GM10847 (cell line): ENCODE data around the gene TIMM8A.

Source experiments
- POLR2A ChIP-seq: IDR thresholded peaks from 2 replicates; pipeline ENCODE4 v1.6.1; 2011; ENCODE audit not compliant: insufficient read length; ENCODE audit errors: extremely low read depth

Gene TIMM8A

DNA sequence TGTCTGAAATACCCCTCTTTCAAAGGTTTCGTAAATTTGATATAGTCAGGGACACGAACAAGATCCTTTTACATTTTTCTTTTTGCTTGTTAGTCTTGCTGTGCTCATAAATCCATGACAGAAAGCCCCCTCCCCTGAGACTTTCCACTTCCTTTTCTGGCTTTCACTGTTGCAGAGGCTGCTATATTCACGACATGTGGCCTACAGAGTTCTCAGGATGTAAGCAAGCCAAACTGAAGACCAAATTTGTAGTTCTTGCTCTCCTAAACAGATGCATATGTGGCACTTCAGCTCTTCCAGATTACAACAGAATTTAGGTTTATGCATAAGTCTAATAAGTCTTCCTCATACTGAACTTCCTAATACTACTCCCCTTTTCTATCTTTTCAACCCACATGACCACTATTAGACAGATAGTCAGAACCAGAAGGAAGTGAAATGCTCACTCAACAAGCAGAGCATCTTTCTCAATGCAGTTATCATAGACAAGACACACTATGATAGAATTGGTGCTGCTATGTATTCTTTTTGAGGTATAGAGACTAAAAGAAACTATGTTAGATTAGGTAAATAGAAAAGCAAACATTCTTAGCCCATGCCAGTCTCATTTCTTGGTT lies 22.5 kb upstream of the TIMM8A start:
- no peak for TF ChIP-seq POLR2A

- no peak for TF ChIP-seq POLR2A
Observed at GRCh38 chrX:101369687-101370086, 21.1 kb upstream of the TIMM8A start.

GRCh38 chrX:101368800-101369199 lies 20.3 kb upstream of the TIMM8A start:
- TF ChIP-seq POLR2A: no peak

GRCh38 chrX:101365301-101365795 lies 16.8 kb upstream of the TIMM8A start:
- no peak for TF ChIP-seq POLR2A

DNA sequence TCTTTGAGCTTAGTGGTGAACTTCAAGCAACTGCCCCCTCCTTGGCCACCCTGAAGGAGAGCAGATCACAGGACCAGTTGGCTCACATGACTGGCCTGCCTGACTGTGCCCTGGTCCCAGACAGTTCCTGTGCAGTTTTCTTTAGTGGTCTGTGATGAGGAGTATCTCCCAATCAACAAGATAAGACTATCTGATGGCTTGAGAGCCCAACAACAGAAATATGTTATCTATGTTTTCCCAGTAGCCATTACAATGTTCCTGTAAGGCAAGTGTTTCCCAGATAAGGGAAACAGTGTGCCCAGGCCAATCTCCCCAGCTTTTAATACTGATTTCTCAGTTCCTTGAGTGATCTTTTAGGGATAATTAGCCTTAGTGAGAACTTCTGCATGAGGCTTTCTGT lies 14.2 kb upstream of the TIMM8A start:
- TF ChIP-seq POLR2A: no peak

DNA sequence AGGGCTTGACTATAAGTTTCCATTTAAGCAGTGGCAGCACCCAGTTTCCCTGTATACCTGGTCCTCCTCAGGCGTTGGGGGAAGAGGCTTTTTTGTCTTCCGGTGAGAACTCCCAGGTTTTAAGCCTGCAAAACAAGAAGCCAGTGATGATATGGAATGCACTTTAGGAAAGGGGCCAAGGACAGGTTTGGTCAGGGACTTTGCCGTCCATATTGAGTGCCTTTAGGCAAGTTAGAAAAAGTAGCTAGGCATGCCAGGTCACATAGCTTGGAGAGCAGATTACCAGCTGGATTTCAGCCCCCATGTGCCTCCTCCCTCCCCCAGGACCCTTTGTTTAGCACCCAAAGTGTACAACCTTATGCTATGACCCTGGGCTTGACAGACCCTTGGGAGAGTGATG lies 13.6 kb upstream of the TIMM8A start:
- no peak for TF ChIP-seq POLR2A

DNA sequence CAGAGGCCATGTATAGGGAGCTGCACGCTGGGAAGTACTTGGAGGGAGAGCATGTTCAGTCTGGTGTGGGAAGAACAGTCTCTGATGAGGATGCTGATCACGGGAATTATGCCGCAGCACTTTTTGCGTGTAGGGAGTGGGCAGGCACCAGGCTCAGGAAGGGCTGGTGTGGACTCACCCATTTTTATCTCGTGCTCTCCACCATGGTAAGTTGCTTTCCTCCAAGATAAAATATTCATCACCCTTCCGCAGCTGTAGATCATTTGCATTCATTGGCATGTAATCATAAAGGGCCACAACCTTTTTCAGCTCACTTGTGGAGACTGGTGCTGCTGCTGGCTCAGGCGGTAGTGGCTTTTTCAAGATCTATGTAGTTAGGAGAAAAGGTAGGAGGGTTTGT lies 11.8 kb upstream of the TIMM8A start:
- no peak for TF ChIP-seq POLR2A

DNA sequence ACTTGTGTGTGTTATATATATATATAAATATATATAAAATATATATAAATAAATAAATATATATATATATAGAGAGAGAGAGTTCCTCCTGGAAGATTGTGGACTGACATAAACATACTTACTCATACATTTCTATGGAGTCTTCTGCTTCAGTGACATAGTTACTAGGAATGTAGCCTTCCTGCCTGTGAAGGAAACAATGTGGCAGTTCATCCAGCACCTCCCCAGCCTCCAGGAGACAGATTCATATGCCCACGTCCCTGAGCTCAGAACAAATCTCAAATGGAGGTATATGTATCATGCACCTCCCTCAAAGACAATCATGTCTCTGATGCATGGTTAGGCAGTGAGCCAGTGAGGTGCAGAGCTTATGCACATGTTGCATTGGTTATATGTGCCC lies 11.4 kb upstream of the TIMM8A start:
- no peak for TF ChIP-seq POLR2A

GRCh38 chrX:101357166-101357795 lies 8.7 kb upstream of the TIMM8A start:
- no peak for TF ChIP-seq POLR2A

GRCh38 chrX:101349193-101349562 lies 636 bp upstream of the TIMM8A start:
- no peak for TF ChIP-seq POLR2A

DNA sequence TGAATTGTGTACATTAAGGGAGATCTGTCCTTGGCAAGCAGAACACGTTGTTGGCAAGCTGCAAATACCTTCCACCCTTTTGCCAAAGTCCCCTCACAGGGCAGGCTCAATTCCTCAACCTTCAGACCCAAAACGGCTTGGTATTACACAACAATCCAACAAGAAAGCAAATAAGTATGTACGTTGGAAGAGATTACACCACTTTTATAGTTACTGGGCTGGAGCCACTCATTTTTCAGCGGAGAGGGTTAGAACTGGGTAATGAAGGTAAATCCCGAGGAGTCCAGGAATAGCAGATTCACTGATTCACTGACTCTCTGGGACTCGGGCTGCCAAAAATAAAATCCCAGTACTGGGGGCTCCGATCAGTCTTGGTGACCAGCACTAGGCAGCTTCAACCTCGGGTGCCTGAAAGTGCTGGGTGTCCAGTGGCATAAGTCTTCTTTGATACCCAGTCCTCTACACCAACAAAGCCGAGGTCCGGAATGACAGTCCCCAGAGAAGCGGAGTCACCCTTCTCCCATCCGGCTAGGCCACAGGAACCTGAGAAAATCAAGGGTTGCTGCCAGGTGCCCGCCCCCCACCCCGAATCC lies 587 bp downstream of the TIMM8A start:
- no peak for TF ChIP-seq POLR2A

GRCh38 chrX:101337776-101338271 lies 10.7 kb downstream of the TIMM8A start:
- TF ChIP-seq POLR2A: no peak

DNA sequence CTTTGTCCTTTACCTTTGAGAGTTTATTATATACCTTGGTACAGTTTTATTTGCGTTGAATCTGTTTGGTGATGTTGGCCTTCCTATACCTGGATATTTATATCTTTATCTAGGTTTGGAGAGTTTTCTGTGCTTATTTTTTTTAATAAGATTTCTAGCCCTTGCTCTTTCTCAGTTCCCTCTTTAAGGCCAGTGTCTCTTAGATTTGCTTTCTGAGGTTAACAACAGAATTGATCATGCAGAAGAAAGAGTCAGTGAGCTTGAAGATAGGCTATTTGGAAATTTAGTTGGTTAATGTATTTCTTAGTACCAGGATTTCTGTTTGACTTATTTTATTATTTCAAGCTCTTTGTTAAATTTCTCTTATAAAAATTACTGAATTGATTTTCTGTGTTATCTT lies 44.8 kb downstream of the TIMM8A start:
- TF ChIP-seq POLR2A: no peak
